H1 (cell line): Measurements from ENCODE around the gene MLC1. TPM values are rescaled to one million over a fixed set of nuclear protein-coding genes. Genes with fewer than 3 reads are reported as not detected.

Source experiments
- BRCA1 ChIP-seq: IDR thresholded peaks from 2 replicates; pipeline ENCODE4 v1.6.1; 2012; ENCODE audit warnings: low read depth, low read length, improper control_type of control experiment
- JUND ChIP-seq: IDR thresholded peaks from 2 replicates; pipeline ENCODE4 v1.6.1; 2011; ENCODE audit warnings: mild to moderate bottlenecking, improper control_type of control experiment, low read length
- RFX5 ChIP-seq: IDR thresholded peaks from 2 replicates; pipeline ENCODE4 v1.6.1; 2011; ENCODE audit warnings: low read depth, low read length, improper control_type of control experiment, borderline replicate concordance
- YY1 ChIP-seq: IDR thresholded peaks from 2 replicates; pipeline ENCODE4 v1.6.1; 2011; ENCODE audit warnings: low read depth, mild to moderate bottlenecking, low read length
- polyA plus RNA-seq, 7 experiments: library from polyadenylated mRNA; depleted of rRNA in 3 of 7; stranded (reverse) in 5 of 7; unstranded in 2 of 7; fragments of >200 nt in 5 of 7; fragments of 200-250 nt in 2 of 7; gene quantifications; 1 replicate in 5 of 7; 2 replicates in 1 of 7; 4 replicates in 1 of 7; pipeline versions ENCODE4 v1.2.1 to v1.2.3, GENCODE V29; 2011 to 2013; ENCODE audit warnings: missing spikeins in 2 of 7, mixed read lengths in 2 of 7
- total RNA-seq: library from RNA; stranded (reverse); fragmentation: NEBNext Ultra II Directional; extraction: Animal tissue kit (Norgen Biotek cat#: 25700); gene quantifications from 2 replicates; pipeline ENCODE4 v1.2.1, GENCODE V29; 2021
- TF ChIP-seq, protein P1 (sequence below): fragments of 300-600 bp; sonication (generic); IDR thresholded peaks from 2 replicates; pipeline ENCODE4 v1.7.1; 2012; ENCODE audit warnings: low read length, moderate library complexity, mild to moderate bottlenecking, inconsistent platforms; ENCODE audit not compliant: insufficient replicate concordance

The MLC1 gene
- total and polyA plus RNA-seq, 2 of the 8 experiments (the other 6 are each of a cell fraction or from before 2014, with no cell fraction given), result 0.20 TPM; not detected in 1

DNA sequence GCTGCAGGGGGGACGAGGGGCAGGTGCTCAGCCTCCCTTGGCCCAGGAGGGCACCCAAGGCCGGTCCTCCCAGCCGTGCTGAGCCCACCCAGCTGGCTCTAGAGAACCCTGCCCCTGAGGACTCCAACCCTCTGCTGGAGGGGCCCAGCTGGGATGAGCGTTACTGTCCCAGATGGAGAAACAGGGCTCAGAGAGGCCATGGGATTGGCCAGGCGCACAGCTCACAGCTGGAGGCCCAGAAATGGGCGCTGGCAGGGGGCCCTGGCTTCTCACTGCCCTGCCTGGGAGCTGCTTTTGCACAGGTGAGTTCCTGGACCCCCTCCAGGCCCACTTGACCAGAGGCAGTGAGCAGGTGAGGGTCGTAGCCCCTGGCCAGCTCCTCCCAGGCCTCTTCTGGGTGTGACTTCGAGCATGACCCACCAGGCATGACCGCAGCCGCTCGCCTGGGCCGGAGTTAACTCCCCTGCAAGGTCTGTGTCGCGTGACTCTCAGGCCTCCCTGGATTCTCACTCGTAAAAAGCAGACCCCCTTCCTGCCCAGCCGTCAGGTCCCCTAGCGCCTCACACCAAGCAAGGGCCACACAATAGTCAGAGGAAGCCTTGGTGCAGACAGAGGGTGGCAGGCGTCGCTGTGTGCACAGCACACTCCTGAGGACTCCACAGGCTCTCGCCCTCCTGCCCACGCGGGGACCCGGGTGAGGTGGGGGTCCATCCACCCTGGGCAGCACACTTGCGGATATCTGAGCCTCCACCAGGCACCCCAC, 52.9 kb downstream of the MLC1 start (continued):
- TF ChIP-seq BRCA1, result no peak
- TF ChIP-seq, protein P1, sequence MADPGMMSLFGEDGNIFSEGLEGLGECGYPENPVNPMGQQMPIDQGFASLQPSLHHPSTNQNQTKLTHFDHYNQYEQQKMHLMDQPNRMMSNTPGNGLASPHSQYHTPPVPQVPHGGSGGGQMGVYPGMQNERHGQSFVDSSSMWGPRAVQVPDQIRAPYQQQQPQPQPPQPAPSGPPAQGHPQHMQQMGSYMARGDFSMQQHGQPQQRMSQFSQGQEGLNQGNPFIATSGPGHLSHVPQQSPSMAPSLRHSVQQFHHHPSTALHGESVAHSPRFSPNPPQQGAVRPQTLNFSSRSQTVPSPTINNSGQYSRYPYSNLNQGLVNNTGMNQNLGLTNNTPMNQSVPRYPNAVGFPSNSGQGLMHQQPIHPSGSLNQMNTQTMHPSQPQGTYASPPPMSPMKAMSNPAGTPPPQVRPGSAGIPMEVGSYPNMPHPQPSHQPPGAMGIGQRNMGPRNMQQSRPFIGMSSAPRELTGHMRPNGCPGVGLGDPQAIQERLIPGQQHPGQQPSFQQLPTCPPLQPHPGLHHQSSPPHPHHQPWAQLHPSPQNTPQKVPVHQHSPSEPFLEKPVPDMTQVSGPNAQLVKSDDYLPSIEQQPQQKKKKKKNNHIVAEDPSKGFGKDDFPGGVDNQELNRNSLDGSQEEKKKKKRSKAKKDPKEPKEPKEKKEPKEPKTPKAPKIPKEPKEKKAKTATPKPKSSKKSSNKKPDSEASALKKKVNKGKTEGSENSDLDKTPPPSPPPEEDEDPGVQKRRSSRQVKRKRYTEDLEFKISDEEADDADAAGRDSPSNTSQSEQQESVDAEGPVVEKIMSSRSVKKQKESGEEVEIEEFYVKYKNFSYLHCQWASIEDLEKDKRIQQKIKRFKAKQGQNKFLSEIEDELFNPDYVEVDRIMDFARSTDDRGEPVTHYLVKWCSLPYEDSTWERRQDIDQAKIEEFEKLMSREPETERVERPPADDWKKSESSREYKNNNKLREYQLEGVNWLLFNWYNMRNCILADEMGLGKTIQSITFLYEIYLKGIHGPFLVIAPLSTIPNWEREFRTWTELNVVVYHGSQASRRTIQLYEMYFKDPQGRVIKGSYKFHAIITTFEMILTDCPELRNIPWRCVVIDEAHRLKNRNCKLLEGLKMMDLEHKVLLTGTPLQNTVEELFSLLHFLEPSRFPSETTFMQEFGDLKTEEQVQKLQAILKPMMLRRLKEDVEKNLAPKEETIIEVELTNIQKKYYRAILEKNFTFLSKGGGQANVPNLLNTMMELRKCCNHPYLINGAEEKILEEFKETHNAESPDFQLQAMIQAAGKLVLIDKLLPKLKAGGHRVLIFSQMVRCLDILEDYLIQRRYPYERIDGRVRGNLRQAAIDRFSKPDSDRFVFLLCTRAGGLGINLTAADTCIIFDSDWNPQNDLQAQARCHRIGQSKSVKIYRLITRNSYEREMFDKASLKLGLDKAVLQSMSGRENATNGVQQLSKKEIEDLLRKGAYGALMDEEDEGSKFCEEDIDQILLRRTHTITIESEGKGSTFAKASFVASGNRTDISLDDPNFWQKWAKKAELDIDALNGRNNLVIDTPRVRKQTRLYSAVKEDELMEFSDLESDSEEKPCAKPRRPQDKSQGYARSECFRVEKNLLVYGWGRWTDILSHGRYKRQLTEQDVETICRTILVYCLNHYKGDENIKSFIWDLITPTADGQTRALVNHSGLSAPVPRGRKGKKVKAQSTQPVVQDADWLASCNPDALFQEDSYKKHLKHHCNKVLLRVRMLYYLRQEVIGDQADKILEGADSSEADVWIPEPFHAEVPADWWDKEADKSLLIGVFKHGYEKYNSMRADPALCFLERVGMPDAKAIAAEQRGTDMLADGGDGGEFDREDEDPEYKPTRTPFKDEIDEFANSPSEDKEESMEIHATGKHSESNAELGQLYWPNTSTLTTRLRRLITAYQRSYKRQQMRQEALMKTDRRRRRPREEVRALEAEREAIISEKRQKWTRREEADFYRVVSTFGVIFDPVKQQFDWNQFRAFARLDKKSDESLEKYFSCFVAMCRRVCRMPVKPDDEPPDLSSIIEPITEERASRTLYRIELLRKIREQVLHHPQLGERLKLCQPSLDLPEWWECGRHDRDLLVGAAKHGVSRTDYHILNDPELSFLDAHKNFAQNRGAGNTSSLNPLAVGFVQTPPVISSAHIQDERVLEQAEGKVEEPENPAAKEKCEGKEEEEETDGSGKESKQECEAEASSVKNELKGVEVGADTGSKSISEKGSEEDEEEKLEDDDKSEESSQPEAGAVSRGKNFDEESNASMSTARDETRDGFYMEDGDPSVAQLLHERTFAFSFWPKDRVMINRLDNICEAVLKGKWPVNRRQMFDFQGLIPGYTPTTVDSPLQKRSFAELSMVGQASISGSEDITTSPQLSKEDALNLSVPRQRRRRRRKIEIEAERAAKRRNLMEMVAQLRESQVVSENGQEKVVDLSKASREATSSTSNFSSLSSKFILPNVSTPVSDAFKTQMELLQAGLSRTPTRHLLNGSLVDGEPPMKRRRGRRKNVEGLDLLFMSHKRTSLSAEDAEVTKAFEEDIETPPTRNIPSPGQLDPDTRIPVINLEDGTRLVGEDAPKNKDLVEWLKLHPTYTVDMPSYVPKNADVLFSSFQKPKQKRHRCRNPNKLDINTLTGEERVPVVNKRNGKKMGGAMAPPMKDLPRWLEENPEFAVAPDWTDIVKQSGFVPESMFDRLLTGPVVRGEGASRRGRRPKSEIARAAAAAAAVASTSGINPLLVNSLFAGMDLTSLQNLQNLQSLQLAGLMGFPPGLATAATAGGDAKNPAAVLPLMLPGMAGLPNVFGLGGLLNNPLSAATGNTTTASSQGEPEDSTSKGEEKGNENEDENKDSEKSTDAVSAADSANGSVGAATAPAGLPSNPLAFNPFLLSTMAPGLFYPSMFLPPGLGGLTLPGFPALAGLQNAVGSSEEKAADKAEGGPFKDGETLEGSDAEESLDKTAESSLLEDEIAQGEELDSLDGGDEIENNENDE, result no peak
- TF ChIP-seq YY1, result no peak
- no peak for TF ChIP-seq JUND
- no peak for TF ChIP-seq RFX5
